Measurements from ENCODE around the gene HNRNPLL. TPM values are rescaled to one million over a fixed set of nuclear protein-coding genes. Genes with fewer than 3 reads are reported as not detected.

Gene HNRNPLL
- polyA plus RNA-seq, 1 of the 3 experiments (the other 2 are of a cell fraction): 24.4 TPM

GRCh38 chr2:38627391-38627790, 24.7 kb upstream of the HNRNPLL start:
- H3K9me3 ChIP-seq: no peaks in the 10 kb centered on the region
- no peaks in the 10 kb centered on the region for H3K27me3 ChIP-seq (ENCODE audit: insufficient read depth)
- H3K4me1 ChIP-seq (ENCODE audit: control insufficient read depth in 1 of 2, insufficient read depth in 2 of 2, low read depth in 1 of 2, low read length in 1 of 2): no peaks in the 10 kb centered on the region
- H3K27ac ChIP-seq (ENCODE audit: low read depth in 2 of 2, low read length in 1 of 2): no peak overlapping the region
- H3K4me3 ChIP-seq (ENCODE audit: low read depth in 2 of 2, low read length in 1 of 2): no peak overlapping the region
- H3K9me2 ChIP-seq: no peaks in the 10 kb centered on the region
- 82% methylated on average over 4 of the region's 4 CpGs for WGBS (ENCODE audit: low lambda C conversion rate)
- no peak for TF ChIP-seq ELF1 (IDR thresholded peaks at IDR 0.05)
- TF ChIP-seq RCOR1 (IDR thresholded peaks at IDR 0.05; ENCODE audit: low read length): no peak
- no peak for TF ChIP-seq MEF2A (IDR thresholded peaks at IDR 0.05; ENCODE audit: borderline replicate concordance, low read depth)
- TF ChIP-seq JUND (IDR thresholded peaks at IDR 0.05): no peak
- no peak for TF ChIP-seq RXRA (IDR thresholded peaks at IDR 0.05; ENCODE audit: borderline replicate concordance, low read depth)
- TF ChIP-seq EZH2phosphoT487 (IDR thresholded peaks at IDR 0.05; ENCODE audit: borderline replicate concordance, low read depth): no peak
- TF ChIP-seq TAF1 (IDR thresholded peaks at IDR 0.05; ENCODE audit: borderline replicate concordance, low read depth, low read length): no peak
- TF ChIP-seq NRF1 (IDR thresholded peaks at IDR 0.05; ENCODE audit: low read depth, low read length): no peak
- no peak for TF ChIP-seq FOXM1 (IDR thresholded peaks at IDR 0.05; ENCODE audit: low read depth)
- TF ChIP-seq, protein P1, sequence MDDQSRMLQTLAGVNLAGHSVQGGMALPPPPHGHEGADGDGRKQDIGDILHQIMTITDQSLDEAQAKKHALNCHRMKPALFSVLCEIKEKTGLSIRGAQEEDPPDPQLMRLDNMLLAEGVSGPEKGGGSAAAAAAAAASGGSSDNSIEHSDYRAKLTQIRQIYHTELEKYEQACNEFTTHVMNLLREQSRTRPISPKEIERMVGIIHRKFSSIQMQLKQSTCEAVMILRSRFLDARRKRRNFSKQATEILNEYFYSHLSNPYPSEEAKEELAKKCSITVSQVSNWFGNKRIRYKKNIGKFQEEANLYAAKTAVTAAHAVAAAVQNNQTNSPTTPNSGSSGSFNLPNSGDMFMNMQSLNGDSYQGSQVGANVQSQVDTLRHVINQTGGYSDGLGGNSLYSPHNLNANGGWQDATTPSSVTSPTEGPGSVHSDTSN (IDR thresholded peaks at IDR 0.05): no peak
- no peak for TF ChIP-seq TEAD4 (IDR thresholded peaks at IDR 0.05; ENCODE audit: borderline replicate concordance, insufficient read depth)
- TF ChIP-seq GATA2 (CRISPR knock-in tag; IDR thresholded peaks at IDR 0.05): no peak
- H3K79me2 ChIP-seq (ENCODE audit: insufficient read depth): no peaks in the 10 kb centered on the region
- no peak overlapping the region for H2AFZ ChIP-seq (ENCODE audit: low read depth)
- H4K20me1 ChIP-seq (ENCODE audit: insufficient read depth): no peaks in the 10 kb centered on the region
- no peak overlapping the region for H3K9ac ChIP-seq
- no peaks in the 10 kb centered on the region for H3K36me3 ChIP-seq (replicated peaks in 1 of 2; ENCODE audit: control insufficient read depth in 1 of 2, insufficient read depth in 2 of 2, low read length in 1 of 2)
- no peaks in the 10 kb centered on the region for H3F3A ChIP-seq (replicated peaks; ENCODE audit: insufficient read depth)
- no peak for DNase-seq
- ChIA-PET POLR2A (no interaction called here), CTCF (interaction anchor here (0.6 to 3.4 kb wide), 6 partner anchors 10 to 194 kb away, joined by 3 to 22 read pairs (median 4); partner anchors contain the start of gene HNRNPLL)
- H3K4me2 ChIP-seq: no peak overlapping the region

- no peak overlapping the region for H3K4me3 ChIP-seq (ENCODE audit: low read depth in 2 of 2, low read length in 1 of 2)
- H3K27me3 ChIP-seq (ENCODE audit: insufficient read depth): no peaks in the 10 kb centered on the region
- H3K36me3 ChIP-seq (replicated peaks in 1 of 2; ENCODE audit: control insufficient read depth in 1 of 2, insufficient read depth in 2 of 2, low read length in 1 of 2): no peaks in the 10 kb centered on the region
- H3K9me3 ChIP-seq: no peaks in the 10 kb centered on the region
- H3F3A ChIP-seq (replicated peaks; ENCODE audit: insufficient read depth): no peaks in the 10 kb centered on the region
- 82% methylated on average over 7 of the region's 7 CpGs for WGBS (ENCODE audit: low lambda C conversion rate)
- DNase-seq: no peak
- no peak overlapping the region for H3K27ac ChIP-seq (ENCODE audit: low read depth in 2 of 2, low read length in 1 of 2)
- H3K9ac ChIP-seq: no peak overlapping the region
- H4K20me1 ChIP-seq (ENCODE audit: insufficient read depth): no peaks in the 10 kb centered on the region
- ChIA-PET CTCF (interaction anchor here (1.1 to 3.4 kb wide), 3 partner anchors 18 to 23 kb away, joined by 3 to 22 read pairs (median 5); partner anchors contain the start of gene HNRNPLL), POLR2A (no interaction called here)
- H2AFZ ChIP-seq (ENCODE audit: low read depth): no peak overlapping the region
- no peak overlapping the region for H3K4me2 ChIP-seq
- H3K4me1 ChIP-seq (ENCODE audit: control insufficient read depth in 1 of 2, insufficient read depth in 2 of 2, low read depth in 1 of 2, low read length in 1 of 2): no peaks in the 10 kb centered on the region
- H3K9me2 ChIP-seq: no peaks in the 10 kb centered on the region
- no peaks in the 10 kb centered on the region for H3K79me2 ChIP-seq (ENCODE audit: insufficient read depth)
- TF ChIP-seq NFIC (IDR thresholded peaks at IDR 0.05; ENCODE audit: borderline replicate concordance) (no peak), IRF3 (IDR thresholded peaks at IDR 0.05; ENCODE audit: low read depth, low read length) (no peak), CHD2 (IDR thresholded peaks at IDR 0.05; ENCODE audit: low read length, partially characterized antibody) (no peak), USF2 (IDR thresholded peaks at IDR 0.05; ENCODE audit: borderline replicate concordance, low read depth, low read length) (no peak), JUND (IDR thresholded peaks at IDR 0.05) (no peak), FOXJ3 (CRISPR knock-in tag; IDR thresholded peaks at IDR 0.05) (no peak), YY1 (IDR thresholded peaks at IDR 0.05; ENCODE audit: low read depth) (no peak), MXI1 (IDR thresholded peaks at IDR 0.05; ENCODE audit: low read depth, low read length) (no peak), EZH2phosphoT487 (IDR thresholded peaks at IDR 0.05; ENCODE audit: borderline replicate concordance, low read depth) (no peak), RXRA (IDR thresholded peaks at IDR 0.05; ENCODE audit: borderline replicate concordance, low read depth) (no peak), FOXM1 (IDR thresholded peaks at IDR 0.05; ENCODE audit: low read depth) (no peak)
- TF ChIP-seq, protein P2, sequence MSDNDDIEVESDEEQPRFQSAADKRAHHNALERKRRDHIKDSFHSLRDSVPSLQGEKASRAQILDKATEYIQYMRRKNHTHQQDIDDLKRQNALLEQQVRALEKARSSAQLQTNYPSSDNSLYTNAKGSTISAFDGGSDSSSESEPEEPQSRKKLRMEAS (IDR thresholded peaks at IDR 0.05; ENCODE audit: low read depth): no peak
- TF ChIP-seq, protein P3, sequence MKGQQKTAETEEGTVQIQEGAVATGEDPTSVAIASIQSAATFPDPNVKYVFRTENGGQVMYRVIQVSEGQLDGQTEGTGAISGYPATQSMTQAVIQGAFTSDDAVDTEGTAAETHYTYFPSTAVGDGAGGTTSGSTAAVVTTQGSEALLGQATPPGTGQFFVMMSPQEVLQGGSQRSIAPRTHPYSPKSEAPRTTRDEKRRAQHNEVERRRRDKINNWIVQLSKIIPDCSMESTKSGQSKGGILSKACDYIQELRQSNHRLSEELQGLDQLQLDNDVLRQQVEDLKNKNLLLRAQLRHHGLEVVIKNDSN (IDR thresholded peaks at IDR 0.05; ENCODE audit: borderline replicate concordance, low read depth): no peak
- TF ChIP-seq, protein P4, sequence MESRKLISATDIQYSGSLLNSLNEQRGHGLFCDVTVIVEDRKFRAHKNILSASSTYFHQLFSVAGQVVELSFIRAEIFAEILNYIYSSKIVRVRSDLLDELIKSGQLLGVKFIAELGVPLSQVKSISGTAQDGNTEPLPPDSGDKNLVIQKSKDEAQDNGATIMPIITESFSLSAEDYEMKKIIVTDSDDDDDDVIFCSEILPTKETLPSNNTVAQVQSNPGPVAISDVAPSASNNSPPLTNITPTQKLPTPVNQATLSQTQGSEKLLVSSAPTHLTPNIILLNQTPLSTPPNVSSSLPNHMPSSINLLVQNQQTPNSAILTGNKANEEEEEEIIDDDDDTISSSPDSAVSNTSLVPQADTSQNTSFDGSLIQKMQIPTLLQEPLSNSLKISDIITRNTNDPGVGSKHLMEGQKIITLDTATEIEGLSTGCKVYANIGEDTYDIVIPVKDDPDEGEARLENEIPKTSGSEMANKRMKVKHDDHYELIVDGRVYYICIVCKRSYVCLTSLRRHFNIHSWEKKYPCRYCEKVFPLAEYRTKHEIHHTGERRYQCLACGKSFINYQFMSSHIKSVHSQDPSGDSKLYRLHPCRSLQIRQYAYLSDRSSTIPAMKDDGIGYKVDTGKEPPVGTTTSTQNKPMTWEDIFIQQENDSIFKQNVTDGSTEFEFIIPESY (IDR thresholded peaks at IDR 0.05; ENCODE audit: borderline replicate concordance, low read depth): no peak
These were observed 23.8 kb upstream of the HNRNPLL start for GRCh38 chr2:38626326-38627035.

All from SK-N-SH (cell line).